Chondrocyte (in vitro differentiated cells): ENCODE results near the gene PPP1R14B. TPM values are rescaled to one million over a fixed set of nuclear protein-coding genes. Genes with fewer than 3 reads are reported as not detected.

Source experiments
- DNase-seq: peaks from one replicate; pipeline ENCODE4 v3.0.0; 2021; ENCODE audit warnings: mixed read lengths, low spot score
- H3K27ac Mint-ChIP-seq: one replicate; pipeline ENCODE4 v1.8.0; 2021; ENCODE audit warnings: mild to moderate bottlenecking, moderate library complexity, mixed read lengths; ENCODE audit not compliant: unreplicated experiment
- H3K27me3 Mint-ChIP-seq: 2 replicates; pipeline ENCODE4 v1.8.0; 2021; ENCODE audit warnings: low read depth, mixed read lengths
- H3K36me3 Mint-ChIP-seq: 2 replicates; pipeline ENCODE4 v1.8.0; 2021; ENCODE audit warnings: low read depth, mixed read lengths
- H3K4me1 Mint-ChIP-seq: 2 replicates; pipeline ENCODE4 v1.8.0; 2021; ENCODE audit warnings: low read depth, mild to moderate bottlenecking, mixed read lengths
- H3K4me3 Mint-ChIP-seq: one replicate; pipeline ENCODE4 v1.8.0; 2021; ENCODE audit warnings: mild to moderate bottlenecking, moderate library complexity, mixed read lengths; ENCODE audit not compliant: unreplicated experiment
- H3K9me3 Mint-ChIP-seq: 2 replicates; pipeline ENCODE4 v1.8.0; 2021; ENCODE audit warnings: low read depth, mixed read lengths
- CTCF ChIP-seq: fragments of 200-600 bp; sonication (generic); IDR thresholded peaks from 2 replicates; pipeline ENCODE4 v1.5.0; 2021; ENCODE audit warnings: antibody characterized with exemption, mild to moderate bottlenecking, moderate library complexity
- total RNA-seq: library from RNA; stranded (reverse); gene quantifications from 3 replicates; pipeline ENCODE4 v1.2.1, GENCODE V29; 2021

PPP1R14B gene
- total RNA-seq, 1 donor from 2014 or later: 322 TPM

- H3K9me3 Mint-ChIP-seq: no peaks in the 10 kb centered on the region
- H3K27me3 Mint-ChIP-seq: no peaks in the 10 kb centered on the region
- H3K4me3 Mint-ChIP-seq: peak overlapping the region; percentile 91
- peak overlapping the region; percentile 78 for H3K27ac Mint-ChIP-seq
- H3K4me1 Mint-ChIP-seq: peaks cover 23% of the 10 kb centered on the region
- DNase-seq: no peak
- peaks cover 12% of the 10 kb centered on the region for H3K36me3 Mint-ChIP-seq
- no peak for TF ChIP-seq CTCF
Observed at GRCh38 chr11:64253481-64253880, 6.7 kb upstream of the PPP1R14B start.

- Mint-ChIP-seq H3K4me3 (peak overlapping the region; percentile 91), H3K36me3 (peaks cover 9% of the 10 kb centered on the region), H3K4me1 (peaks cover 25% of the 10 kb centered on the region), H3K9me3 (no peaks in the 10 kb centered on the region), H3K27ac (peak overlapping the region; percentile 78), H3K27me3 (no peaks in the 10 kb centered on the region)
- TF ChIP-seq CTCF: no peak
- DNase-seq: no peak
Observed at GRCh38 chr11:64253043-64253442, 6.3 kb upstream of the PPP1R14B start.

- Mint-ChIP-seq H3K4me1 (peaks cover 30% of the 10 kb centered on the region), H3K4me3 (peak overlapping the region; percentile 91), H3K27me3 (no peaks in the 10 kb centered on the region), H3K9me3 (no peaks in the 10 kb centered on the region), H3K36me3 (peaks cover 4% of the 10 kb centered on the region), H3K27ac (peak overlapping the region; percentile 75)
- peak; percentile 51 for TF ChIP-seq CTCF
- DNase-seq: no peak
Observed at GRCh38 chr11:64252003-64252872, 5.5 kb upstream of the PPP1R14B start.

GRCh38 chr11:64251753-64252002 lies 4.9 kb upstream of the PPP1R14B start:
- H3K4me3 Mint-ChIP-seq: peak overlapping the region; percentile 91
- TF ChIP-seq CTCF: no peak
- peak overlapping the region; percentile 75 for H3K27ac Mint-ChIP-seq
- H3K27me3 Mint-ChIP-seq: no peaks in the 10 kb centered on the region
- H3K36me3 Mint-ChIP-seq: peaks cover 3% of the 10 kb centered on the region
- no peaks in the 10 kb centered on the region for H3K9me3 Mint-ChIP-seq
- peaks cover 30% of the 10 kb centered on the region for H3K4me1 Mint-ChIP-seq
- DNase-seq: no peak

GRCh38 chr11:64251016-64251752 lies 4.4 kb upstream of the PPP1R14B start, which contains the start of gene PLCB3:
Gene PLCB3, plus strand, starts transcription at chr11:64251530. Its CDS starts 120 bp downstream, at chr11:64251650.
- H3K27ac Mint-ChIP-seq: peak within 1 kb of the TSS; percentile 75
- H3K4me3 Mint-ChIP-seq: peak within 1 kb of the TSS; percentile 91
- peaks cover 30% of the 10 kb centered on the region for H3K4me1 Mint-ChIP-seq
- H3K9me3 Mint-ChIP-seq: no peaks in the 10 kb centered on the region
- peaks cover under 1% of the 10 kb centered on the region for H3K36me3 Mint-ChIP-seq
- TF ChIP-seq CTCF: peak; percentile 87
- no peak for DNase-seq
- no peaks in the 10 kb centered on the region for H3K27me3 Mint-ChIP-seq
